ENCODE results near the gene PRKG1. TPM values are rescaled to one million over a fixed set of nuclear protein-coding genes. Genes with fewer than 3 reads are reported as not detected.
A peak's percentile ranks its signal among the peaks of the same experiment; 100 is the strongest.

PRKG1 gene
- total and polyA plus RNA-seq, 2 of the 8 experiments (the other 6 are each of a cell fraction or from before 2014, with no cell fraction given) = 4.2 to 15.2 TPM

- FAIRE-seq = peak; percentile 58
- POLR2A ChIA-PET (ENCODE audit: partially characterized antibody) = no interaction called here
- 37% methylated on average over 2 of the region's 2 CpGs; no CpG with 5 or more reads in 1 of the 2 experiments for WGBS, 2 experiments (ENCODE audit: extremely low coverage in 1 of 2, insufficient coverage in 1 of 2, insufficient read length in 1 of 2, insufficient replicate concordance in 2 of 2, low coverage in 1 of 2, low lambda C conversion rate in 2 of 2, missing lambda C conversion rate in 1 of 2)
- TF ChIP-seq FOSL1 (IDR thresholded peaks at IDR 0.05; ENCODE audit: insufficient read depth, low read depth, low read length) = no peak
- no peak for TF ChIP-seq JUND (IDR thresholded peaks at IDR 0.05; ENCODE audit: low read length)
- no peak for TF ChIP-seq SP2 (IDR thresholded peaks at IDR 0.05; ENCODE audit: low read length)
- TF ChIP-seq ZNF274 (IDR thresholded peaks at IDR 0.05; ENCODE audit: borderline replicate concordance, extremely low read depth, low read length) = no peak
- no peak for TF ChIP-seq SIRT6 (IDR thresholded peaks at IDR 0.05; ENCODE audit: low read length)
- no peak for TF ChIP-seq CBX8 (IDR thresholded peaks at IDR 0.05; ENCODE audit: borderline replicate concordance, low read depth, low read length)
- no peak for TF ChIP-seq SP1 (IDR thresholded peaks at IDR 0.05; ENCODE audit: low read depth, low read length)
- TF ChIP-seq SUZ12 (IDR thresholded peaks at IDR 0.05; ENCODE audit: low read length) = no peak
- TF ChIP-seq TBP (IDR thresholded peaks at IDR 0.05; ENCODE audit: low read depth, low read length) = no peak
- no peak for TF ChIP-seq CBX5 (IDR thresholded peaks at IDR 0.05; ENCODE audit: low read depth, low read length)
- no peak for TF ChIP-seq YY1 (IDR thresholded peaks at IDR 0.05; ENCODE audit: low read depth, low read length)
- TF ChIP-seq NRF1 (IDR thresholded peaks at IDR 0.05; ENCODE audit: low read depth, low read length) = no peak
- no peak for TF ChIP-seq SRF (IDR thresholded peaks at IDR 0.05; ENCODE audit: low read depth, low read length)
- TF ChIP-seq PHF8 (conservative IDR thresholded peaks at IDR 0.05; ENCODE audit: low read depth, low read length) = no peak
- TF ChIP-seq MAFK (IDR thresholded peaks at IDR 0.05; ENCODE audit: low read depth, low read length) = no peak
- TF ChIP-seq EZH2 (IDR thresholded peaks at IDR 0.05; ENCODE audit: low read depth, low read length, severe bottlenecking) = no peak
Observed at GRCh38 chr10:51369903-51370302, 295.6 kb downstream of the PRKG1 start.

More at GRCh38 chr10:51369903-51370302, 295.6 kb downstream of the PRKG1 start:
- Histone ChIP-seq H3K4me3 (ENCODE audit: extremely low read depth in 1 of 4, insufficient read depth in 2 of 4, low read depth in 3 of 4, low read length in 4 of 4) (no peak overlapping the region), H3K23ac (ENCODE audit: insufficient read length) (no peak overlapping the region), H3K18ac (ENCODE audit: extremely low read depth, low read length) (no peak overlapping the region), H2BK120ac (replicated peaks; ENCODE audit: low read depth, low read length) (no peak overlapping the region), H2BK20ac (ENCODE audit: low read length) (no peak overlapping the region), H3K4me2 (ENCODE audit: insufficient read depth in 1 of 2, low read depth in 2 of 2, low read length in 2 of 2) (peak overlapping the region in 1 of 2 experiments; percentile 4; a peak in 1 of 4 replicates), H4K91ac (replicated peaks; ENCODE audit: insufficient read length, low read length) (no peak overlapping the region), H2BK5ac (ENCODE audit: low read depth, low read length) (no peak overlapping the region), H3K14ac (ENCODE audit: insufficient read length) (no peak overlapping the region), H3K79me2 (ENCODE audit: control insufficient read depth in 1 of 2, insufficient read depth in 2 of 2, low read length in 2 of 2) (no peaks in the 10 kb centered on the region), H2AFZ (ENCODE audit: low read length) (no peak overlapping the region), H3K27me3 (replicated peaks in 1 of 4; ENCODE audit: control insufficient read depth in 3 of 4, extremely low read depth in 1 of 4, insufficient read depth in 3 of 4, low read length in 3 of 4) (no peaks in the 10 kb centered on the region; a peak in 1 of 7 replicates), H4K5ac (ENCODE audit: insufficient read length, low read depth, low read length) (no peak overlapping the region), H2BK15ac (ENCODE audit: low read length) (no peak overlapping the region), H3K23me2 (ENCODE audit: low read depth, low read length) (no peaks in the 10 kb centered on the region), H3K36me3 (ENCODE audit: control insufficient read depth in 2 of 4, insufficient read depth in 4 of 4, low read length in 3 of 4) (no peaks in the 10 kb centered on the region), H3K79me1 (ENCODE audit: low read depth, low read length) (no peaks in the 10 kb centered on the region), H3K27ac (ENCODE audit: low read depth, low read length) (no peak overlapping the region), H3K4me1 (replicated peaks in 1 of 4; ENCODE audit: control insufficient read depth in 3 of 4, insufficient read depth in 4 of 4, low read length in 3 of 4) (peaks cover 5 to 14% (median 13%) of the 10 kb centered on the region in 4 experiments; a peak in 6 of 7 replicates), H4K8ac (ENCODE audit: extremely low read depth, insufficient read depth, low read length) (no peak overlapping the region), H3K9ac (replicated peaks in 1 of 4; ENCODE audit: extremely low read depth in 1 of 4, low read depth in 3 of 4, low read length in 3 of 4) (no peak overlapping the region), H2AK5ac (ENCODE audit: low read depth, low read length) (no peak overlapping the region), H3K56ac (replicated peaks; ENCODE audit: insufficient read length, low read depth, low read length) (no peak overlapping the region), H3K9me3 (ENCODE audit: insufficient read depth in 2 of 2, low read depth in 1 of 2, low read length in 1 of 2) (no peaks in the 10 kb centered on the region), H4K20me1 (replicated peaks in 1 of 2; ENCODE audit: control insufficient read depth in 1 of 2, insufficient read depth in 2 of 2, low read length in 2 of 2) (no peaks in the 10 kb centered on the region), H3K4ac (replicated peaks; ENCODE audit: insufficient read length, low read depth, low read length) (no peak overlapping the region), H2BK12ac (ENCODE audit: low read depth, low read length) (no peak overlapping the region)
- no peak for DNase-seq (ENCODE audit: low read depth in 1 of 2, low spot score in 2 of 2)
- CTCF ChIA-PET (ENCODE audit: partially characterized antibody) = interaction anchor here (0.8 to 4.9 kb wide), 12 partner anchors 9 to 726 kb away, joined by 3 to 37 read pairs (median 4); no protein-coding TSS in a partner anchor

Measured in H1 (cell line).